ACC112 (cell line): ENCODE results near the gene PLA2G6.
"Not testable (repeated sequence)": the region's sequence is repeated elsewhere in the genome, so short reads cannot be mapped to it uniquely, and the experiment has no call there.

Experiments
- H2AFZ ChIP-seq: fragments of 200-600 bp; sonication (generic); one replicate; pipeline ENCODE4 v1.6.0; 2017; ENCODE audit warnings: antibody characterized with exemption, low read length; ENCODE audit not compliant: unreplicated experiment
- H3K27ac ChIP-seq: fragments of 200-600 bp; sonication (generic); 2 replicates; pipeline ENCODE4 v1.5.1; 2014; ENCODE audit warnings: low read depth, mild to moderate bottlenecking, antibody characterized with exemption, low read length, moderate library complexity
- H3K27me3 ChIP-seq: fragments of 200-600 bp; sonication (generic); 2 replicates; pipeline ENCODE4 v1.6.1; 2014; ENCODE audit warnings: mild to moderate bottlenecking, antibody characterized with exemption, low read length, moderate library complexity, mixed read lengths; ENCODE audit not compliant: insufficient read depth
- H3K36me3 ChIP-seq: fragments of 200-600 bp; sonication (generic); 2 replicates; pipeline ENCODE4 v1.6.1; 2016; ENCODE audit warnings: mild to moderate bottlenecking, antibody characterized with exemption, low read length, moderate library complexity, mixed read lengths; ENCODE audit not compliant: insufficient read depth
- H3K4me1 ChIP-seq: fragments of 200-600 bp; sonication (generic); one replicate; pipeline ENCODE4 v1.6.1; 2016; ENCODE audit warnings: low read length, mixed read lengths; ENCODE audit not compliant: insufficient read depth, unreplicated experiment, control insufficient read depth
- H3K4me3 ChIP-seq: fragments of 200-600 bp; sonication (generic); 2 replicates; pipeline ENCODE4 v1.5.1; 2014; ENCODE audit warnings: mild to moderate bottlenecking, low read depth, low read length
- H3K79me2 ChIP-seq: fragments of 200-600 bp; sonication (generic); one replicate; pipeline ENCODE4 v1.6.0; 2016; ENCODE audit warnings: low read length; ENCODE audit not compliant: control insufficient read depth, unreplicated experiment, insufficient read depth

The PLA2G6 gene

GRCh38 chr22:38081636-38081940, 100.0 kb downstream of the PLA2G6 start:
- H3K36me3 ChIP-seq: no peaks in the 10 kb centered on the region
- no peaks in the 10 kb centered on the region for H3K27me3 ChIP-seq
- H3K79me2 ChIP-seq: peaks cover 3% of the 10 kb centered on the region
- peaks cover 4% of the 10 kb centered on the region for H3K4me1 ChIP-seq
- H3K27ac ChIP-seq: no peak overlapping the region
- H3K4me3 ChIP-seq: peak overlapping the region; percentile 83
- no peak overlapping the region for H2AFZ ChIP-seq

- no peaks in the 10 kb centered on the region for H3K27me3 ChIP-seq
- H3K4me1 ChIP-seq: peaks cover 4% of the 10 kb centered on the region
- no peak overlapping the region for H2AFZ ChIP-seq
- H3K79me2 ChIP-seq: peaks cover 3% of the 10 kb centered on the region
- H3K4me3 ChIP-seq: peak overlapping the region; percentile 83
- no peaks in the 10 kb centered on the region for H3K36me3 ChIP-seq
- no peak overlapping the region for H3K27ac ChIP-seq
Observed at GRCh38 chr22:38080850-38081635, 100.6 kb downstream of the PLA2G6 start.

- Histone ChIP-seq H3K27me3 (no peaks in the 10 kb centered on the region), H3K27ac (no peak overlapping the region), H3K79me2 (peaks cover 3% of the 10 kb centered on the region), H3K4me1 (peaks cover 4% of the 10 kb centered on the region), H3K4me3 (peak overlapping the region; percentile 83), H3K36me3 (no peaks in the 10 kb centered on the region), H2AFZ (no peak overlapping the region)
Observed at GRCh38 chr22:38080474-38080849, 101.2 kb downstream of the PLA2G6 start.

GRCh38 chr22:38079804-38080203, 101.8 kb downstream of the PLA2G6 start:
- Histone ChIP-seq H3K36me3 (no peaks in the 10 kb centered on the region), H3K27ac (no peak overlapping the region), H3K79me2 (peaks cover 3% of the 10 kb centered on the region), H2AFZ (no peak overlapping the region), H3K4me1 (peaks cover 4% of the 10 kb centered on the region), H3K4me3 (no peak overlapping the region), H3K27me3 (no peaks in the 10 kb centered on the region)

GRCh38 chr22:38079208-38079607, 102.4 kb downstream of the PLA2G6 start:
- H3K79me2 ChIP-seq, H3K4me3 ChIP-seq, H3K4me1 ChIP-seq, H3K36me3 ChIP-seq, H3K27me3 ChIP-seq, H3K27ac ChIP-seq, H2AFZ ChIP-seq: not testable (repeated sequence)

- peaks cover 4% of the 10 kb centered on the region for H3K4me1 ChIP-seq
- H3K27me3 ChIP-seq: no peaks in the 10 kb centered on the region
- no peaks in the 10 kb centered on the region for H3K36me3 ChIP-seq
- H3K27ac ChIP-seq: no peak overlapping the region
- no peak overlapping the region for H2AFZ ChIP-seq
- no peak overlapping the region for H3K4me3 ChIP-seq
- peaks cover 3% of the 10 kb centered on the region for H3K79me2 ChIP-seq
Observed at GRCh38 chr22:38078046-38078840, 103.4 kb downstream of the PLA2G6 start.

GRCh38 chr22:38077595-38077994, 104.0 kb downstream of the PLA2G6 start:
- no peak overlapping the region for H3K4me3 ChIP-seq
- peaks cover 3% of the 10 kb centered on the region for H3K79me2 ChIP-seq
- H2AFZ ChIP-seq: no peak overlapping the region
- H3K27me3 ChIP-seq: no peaks in the 10 kb centered on the region
- peaks cover 4% of the 10 kb centered on the region for H3K4me1 ChIP-seq
- H3K36me3 ChIP-seq: no peaks in the 10 kb centered on the region
- no peak overlapping the region for H3K27ac ChIP-seq

GRCh38 chr22:38077096-38077495, 104.5 kb downstream of the PLA2G6 start:
- H2AFZ ChIP-seq: no peak overlapping the region
- H3K4me3 ChIP-seq: no peak overlapping the region
- no peaks in the 10 kb centered on the region for H3K36me3 ChIP-seq
- H3K4me1 ChIP-seq: peaks cover 4% of the 10 kb centered on the region
- H3K79me2 ChIP-seq: peaks cover 2% of the 10 kb centered on the region
- H3K27me3 ChIP-seq: no peaks in the 10 kb centered on the region
- no peak overlapping the region for H3K27ac ChIP-seq

- Histone ChIP-seq H3K79me2 (no peaks in the 10 kb centered on the region), H3K4me3 (no peak overlapping the region), H3K27ac (no peak overlapping the region), H3K4me1 (no peaks in the 10 kb centered on the region), H3K27me3 (no peaks in the 10 kb centered on the region), H3K36me3 (no peaks in the 10 kb centered on the region), H2AFZ (no peak overlapping the region)
Observed at GRCh38 chr22:38075961-38076360, 105.7 kb downstream of the PLA2G6 start.

- Histone ChIP-seq H3K27ac (no peak overlapping the region), H3K27me3 (no peaks in the 10 kb centered on the region), H3K36me3 (no peaks in the 10 kb centered on the region), H2AFZ (no peak overlapping the region), H3K79me2 (no peaks in the 10 kb centered on the region), H3K4me3 (no peak overlapping the region), H3K4me1 (no peaks in the 10 kb centered on the region)
Observed at GRCh38 chr22:38075105-38075825, 106.4 kb downstream of the PLA2G6 start.
